ENCODE data around the gene ZNF587B.

DNA sequence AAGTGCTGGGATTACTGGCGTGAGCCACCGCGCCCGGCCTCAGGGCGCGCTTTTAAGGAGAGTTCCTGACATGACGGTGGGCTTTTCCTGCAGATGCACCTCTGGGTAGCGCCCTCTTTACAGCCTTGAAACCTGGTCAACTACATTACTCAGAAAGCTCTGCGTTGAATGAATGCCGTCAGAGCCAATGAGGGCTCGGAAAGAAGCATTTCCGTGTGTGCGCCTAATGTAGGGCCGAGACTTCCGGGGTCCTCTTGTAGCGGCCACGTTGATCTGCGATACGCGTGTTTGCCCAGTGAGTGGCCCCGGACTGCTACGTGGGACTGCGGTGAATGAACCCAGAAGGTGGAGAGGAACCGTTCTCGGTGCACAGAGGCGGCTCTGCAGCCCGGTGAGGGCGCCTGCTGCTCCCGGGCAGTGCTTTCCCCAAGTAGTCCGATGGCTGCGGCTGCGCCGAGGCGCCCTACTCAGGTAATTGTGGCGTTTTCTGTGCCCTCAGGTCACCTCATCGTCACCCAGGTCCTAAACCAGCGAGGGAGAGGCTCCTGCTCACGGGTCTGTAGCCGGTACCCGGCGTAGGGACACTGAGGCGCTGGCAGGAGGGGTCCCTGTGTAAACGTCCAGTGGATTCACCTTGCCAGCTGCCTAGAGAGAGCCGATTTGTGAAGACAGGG is 10.5 kb upstream of the ZNF587B start:
- TF ChIP-seq, protein P1, sequence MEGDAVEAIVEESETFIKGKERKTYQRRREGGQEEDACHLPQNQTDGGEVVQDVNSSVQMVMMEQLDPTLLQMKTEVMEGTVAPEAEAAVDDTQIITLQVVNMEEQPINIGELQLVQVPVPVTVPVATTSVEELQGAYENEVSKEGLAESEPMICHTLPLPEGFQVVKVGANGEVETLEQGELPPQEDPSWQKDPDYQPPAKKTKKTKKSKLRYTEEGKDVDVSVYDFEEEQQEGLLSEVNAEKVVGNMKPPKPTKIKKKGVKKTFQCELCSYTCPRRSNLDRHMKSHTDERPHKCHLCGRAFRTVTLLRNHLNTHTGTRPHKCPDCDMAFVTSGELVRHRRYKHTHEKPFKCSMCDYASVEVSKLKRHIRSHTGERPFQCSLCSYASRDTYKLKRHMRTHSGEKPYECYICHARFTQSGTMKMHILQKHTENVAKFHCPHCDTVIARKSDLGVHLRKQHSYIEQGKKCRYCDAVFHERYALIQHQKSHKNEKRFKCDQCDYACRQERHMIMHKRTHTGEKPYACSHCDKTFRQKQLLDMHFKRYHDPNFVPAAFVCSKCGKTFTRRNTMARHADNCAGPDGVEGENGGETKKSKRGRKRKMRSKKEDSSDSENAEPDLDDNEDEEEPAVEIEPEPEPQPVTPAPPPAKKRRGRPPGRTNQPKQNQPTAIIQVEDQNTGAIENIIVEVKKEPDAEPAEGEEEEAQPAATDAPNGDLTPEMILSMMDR (IDR thresholded peaks at IDR 0.05), result no peak
- TF ChIP-seq JUN (CRISPR knock-in tag; IDR thresholded peaks at IDR 0.05) (no peak), ZNF138 (CRISPR knock-in tag; conservative IDR thresholded peaks at IDR 0.05) (no peak), PREB (CRISPR knock-in tag; IDR thresholded peaks at IDR 0.05; ENCODE audit: borderline replicate concordance) (no peak), SP1 (CRISPR knock-in tag; conservative IDR thresholded peaks at IDR 0.05) (no peak), ZNF532 (CRISPR knock-in tag; IDR thresholded peaks at IDR 0.05; ENCODE audit: borderline replicate concordance) (no peak)

Data from WTC11 (cell line).